ENCODE results near the gene GEMIN8.
A peak's percentile ranks its signal among the peaks of the same experiment; 100 is the strongest.

GEMIN8 gene

DNA sequence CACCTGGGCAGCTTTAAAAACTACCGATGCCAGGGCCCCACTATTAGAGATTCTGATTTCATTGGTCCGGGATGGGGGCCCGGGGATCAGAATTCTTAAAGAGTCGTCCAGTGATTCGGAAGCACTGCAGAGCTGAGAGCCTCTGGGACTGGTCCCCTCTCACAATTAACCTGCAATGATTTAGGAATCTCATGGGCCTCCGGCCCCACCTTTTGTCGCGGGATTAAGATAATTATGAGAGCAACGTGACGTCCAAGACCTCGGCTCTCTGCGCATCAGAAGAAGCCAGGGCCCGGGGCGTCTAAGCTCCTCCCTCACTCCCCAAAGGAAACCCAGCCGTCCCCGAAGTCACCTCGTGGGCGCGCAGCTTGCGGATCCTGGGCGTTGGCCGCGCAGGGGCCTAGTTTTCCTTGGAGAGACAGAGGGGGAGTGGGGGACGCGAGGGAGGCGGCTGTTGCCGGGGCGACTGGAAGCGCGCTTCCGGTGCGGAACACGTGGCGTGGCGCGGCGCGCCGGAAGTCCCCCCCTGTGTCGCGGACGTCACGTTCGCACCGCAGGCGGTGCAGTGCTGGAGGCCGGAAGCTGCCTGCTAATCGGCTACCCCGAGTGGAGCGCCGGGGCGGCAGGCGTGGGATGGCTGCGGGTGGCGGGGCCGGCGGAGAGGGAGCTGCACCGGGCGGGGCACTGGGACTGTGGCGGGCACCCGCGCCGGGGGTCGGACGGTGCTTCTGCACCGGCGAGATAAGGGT lies at the start of gene GEMIN8 (continued):
- TF ChIP-seq, protein P1, sequence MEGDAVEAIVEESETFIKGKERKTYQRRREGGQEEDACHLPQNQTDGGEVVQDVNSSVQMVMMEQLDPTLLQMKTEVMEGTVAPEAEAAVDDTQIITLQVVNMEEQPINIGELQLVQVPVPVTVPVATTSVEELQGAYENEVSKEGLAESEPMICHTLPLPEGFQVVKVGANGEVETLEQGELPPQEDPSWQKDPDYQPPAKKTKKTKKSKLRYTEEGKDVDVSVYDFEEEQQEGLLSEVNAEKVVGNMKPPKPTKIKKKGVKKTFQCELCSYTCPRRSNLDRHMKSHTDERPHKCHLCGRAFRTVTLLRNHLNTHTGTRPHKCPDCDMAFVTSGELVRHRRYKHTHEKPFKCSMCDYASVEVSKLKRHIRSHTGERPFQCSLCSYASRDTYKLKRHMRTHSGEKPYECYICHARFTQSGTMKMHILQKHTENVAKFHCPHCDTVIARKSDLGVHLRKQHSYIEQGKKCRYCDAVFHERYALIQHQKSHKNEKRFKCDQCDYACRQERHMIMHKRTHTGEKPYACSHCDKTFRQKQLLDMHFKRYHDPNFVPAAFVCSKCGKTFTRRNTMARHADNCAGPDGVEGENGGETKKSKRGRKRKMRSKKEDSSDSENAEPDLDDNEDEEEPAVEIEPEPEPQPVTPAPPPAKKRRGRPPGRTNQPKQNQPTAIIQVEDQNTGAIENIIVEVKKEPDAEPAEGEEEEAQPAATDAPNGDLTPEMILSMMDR (tag by site-specific recombination; IDR thresholded peaks at IDR 0.05): peak; percentile 30; the same call in 1 of the 2 replicates
- TF ChIP-seq, protein P2, sequence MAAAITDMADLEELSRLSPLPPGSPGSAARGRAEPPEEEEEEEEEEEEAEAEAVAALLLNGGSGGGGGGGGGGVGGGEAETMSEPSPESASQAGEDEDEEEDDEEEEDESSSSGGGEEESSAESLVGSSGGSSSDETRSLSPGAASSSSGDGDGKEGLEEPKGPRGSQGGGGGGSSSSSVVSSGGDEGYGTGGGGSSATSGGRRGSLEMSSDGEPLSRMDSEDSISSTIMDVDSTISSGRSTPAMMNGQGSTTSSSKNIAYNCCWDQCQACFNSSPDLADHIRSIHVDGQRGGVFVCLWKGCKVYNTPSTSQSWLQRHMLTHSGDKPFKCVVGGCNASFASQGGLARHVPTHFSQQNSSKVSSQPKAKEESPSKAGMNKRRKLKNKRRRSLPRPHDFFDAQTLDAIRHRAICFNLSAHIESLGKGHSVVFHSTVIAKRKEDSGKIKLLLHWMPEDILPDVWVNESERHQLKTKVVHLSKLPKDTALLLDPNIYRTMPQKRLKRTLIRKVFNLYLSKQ (tag by site-specific recombination; IDR thresholded peaks at IDR 0.05; ENCODE audit: borderline replicate concordance): no peak
- TF ChIP-seq MZF1 (tag by site-specific recombination; IDR thresholded peaks at IDR 0.05; ENCODE audit: borderline replicate concordance) (peak; percentile 93), ZNF121 (tag by site-specific recombination; IDR thresholded peaks at IDR 0.05) (no peak; the same call in 1 of the 2 replicates), ZNF777 (tag by site-specific recombination; IDR thresholded peaks at IDR 0.05; ENCODE audit: borderline replicate concordance) (no peak), ZNF404 (tag by site-specific recombination; IDR thresholded peaks at IDR 0.05) (no peak), BCL11A (tag by site-specific recombination; IDR thresholded peaks at IDR 0.05; ENCODE audit: low read depth) (no peak), PRDM1 (tag by site-specific recombination; IDR thresholded peaks at IDR 0.05) (no peak), ZNF623 (tag by site-specific recombination; IDR thresholded peaks at IDR 0.05) (no peak), ZNF701 (tag by site-specific recombination; IDR thresholded peaks at IDR 0.05) (no peak), ZNF624 (tag by site-specific recombination; IDR thresholded peaks at IDR 0.05) (no peak), ZNF571 (tag by site-specific recombination; IDR thresholded peaks at IDR 0.05) (no peak), SP3 (tag by site-specific recombination; IDR thresholded peaks at IDR 0.05) (peak; percentile 74), REPIN1 (tag by site-specific recombination; IDR thresholded peaks at IDR 0.05; ENCODE audit: low read depth) (no peak), ZNF530 (tag by site-specific recombination; IDR thresholded peaks at IDR 0.05; ENCODE audit: low read depth) (no peak), KLF16 (tag by site-specific recombination; IDR thresholded peaks at IDR 0.05) (peak; percentile 72; the same call in 1 of the 2 replicates), ZNF621 (tag by site-specific recombination; IDR thresholded peaks at IDR 0.05) (no peak), ZNF658 (tag by site-specific recombination; IDR thresholded peaks at IDR 0.05) (no peak), RBAK (tag by site-specific recombination; IDR thresholded peaks at IDR 0.05) (no peak), ZBTB20 (tag by site-specific recombination; IDR thresholded peaks at IDR 0.05) (peak; percentile 100), IKZF3 (tag by site-specific recombination; IDR thresholded peaks at IDR 0.05) (peak; percentile 98)
- TF ChIP-seq, protein P3, sequence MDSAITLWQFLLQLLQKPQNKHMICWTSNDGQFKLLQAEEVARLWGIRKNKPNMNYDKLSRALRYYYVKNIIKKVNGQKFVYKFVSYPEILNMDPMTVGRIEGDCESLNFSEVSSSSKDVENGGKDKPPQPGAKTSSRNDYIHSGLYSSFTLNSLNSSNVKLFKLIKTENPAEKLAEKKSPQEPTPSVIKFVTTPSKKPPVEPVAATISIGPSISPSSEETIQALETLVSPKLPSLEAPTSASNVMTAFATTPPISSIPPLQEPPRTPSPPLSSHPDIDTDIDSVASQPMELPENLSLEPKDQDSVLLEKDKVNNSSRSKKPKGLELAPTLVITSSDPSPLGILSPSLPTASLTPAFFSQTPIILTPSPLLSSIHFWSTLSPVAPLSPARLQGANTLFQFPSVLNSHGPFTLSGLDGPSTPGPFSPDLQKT (IDR thresholded peaks at IDR 0.05; ENCODE audit: borderline replicate concordance, low read depth, low read length): no peak; the same call in 1 of the 2 replicates
- TF ChIP-seq, protein P4, sequence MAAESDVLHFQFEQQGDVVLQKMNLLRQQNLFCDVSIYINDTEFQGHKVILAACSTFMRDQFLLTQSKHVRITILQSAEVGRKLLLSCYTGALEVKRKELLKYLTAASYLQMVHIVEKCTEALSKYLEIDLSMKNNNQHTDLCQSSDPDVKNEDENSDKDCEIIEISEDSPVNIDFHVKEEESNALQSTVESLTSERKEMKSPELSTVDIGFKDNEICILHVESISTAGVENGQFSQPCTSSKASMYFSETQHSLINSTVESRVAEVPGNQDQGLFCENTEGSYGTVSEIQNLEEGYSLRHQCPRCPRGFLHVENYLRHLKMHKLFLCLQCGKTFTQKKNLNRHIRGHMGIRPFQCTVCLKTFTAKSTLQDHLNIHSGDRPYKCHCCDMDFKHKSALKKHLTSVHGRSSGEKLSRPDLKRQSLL (tag by site-specific recombination; IDR thresholded peaks at IDR 0.05): peak; percentile 45; the same call in 1 of the 2 replicates
- TF ChIP-seq, protein P5, sequence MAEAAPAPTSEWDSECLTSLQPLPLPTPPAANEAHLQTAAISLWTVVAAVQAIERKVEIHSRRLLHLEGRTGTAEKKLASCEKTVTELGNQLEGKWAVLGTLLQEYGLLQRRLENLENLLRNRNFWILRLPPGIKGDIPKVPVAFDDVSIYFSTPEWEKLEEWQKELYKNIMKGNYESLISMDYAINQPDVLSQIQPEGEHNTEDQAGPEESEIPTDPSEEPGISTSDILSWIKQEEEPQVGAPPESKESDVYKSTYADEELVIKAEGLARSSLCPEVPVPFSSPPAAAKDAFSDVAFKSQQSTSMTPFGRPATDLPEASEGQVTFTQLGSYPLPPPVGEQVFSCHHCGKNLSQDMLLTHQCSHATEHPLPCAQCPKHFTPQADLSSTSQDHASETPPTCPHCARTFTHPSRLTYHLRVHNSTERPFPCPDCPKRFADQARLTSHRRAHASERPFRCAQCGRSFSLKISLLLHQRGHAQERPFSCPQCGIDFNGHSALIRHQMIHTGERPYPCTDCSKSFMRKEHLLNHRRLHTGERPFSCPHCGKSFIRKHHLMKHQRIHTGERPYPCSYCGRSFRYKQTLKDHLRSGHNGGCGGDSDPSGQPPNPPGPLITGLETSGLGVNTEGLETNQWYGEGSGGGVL (tag by site-specific recombination; IDR thresholded peaks at IDR 0.05): peak; percentile 89
- TF ChIP-seq, protein P6, sequence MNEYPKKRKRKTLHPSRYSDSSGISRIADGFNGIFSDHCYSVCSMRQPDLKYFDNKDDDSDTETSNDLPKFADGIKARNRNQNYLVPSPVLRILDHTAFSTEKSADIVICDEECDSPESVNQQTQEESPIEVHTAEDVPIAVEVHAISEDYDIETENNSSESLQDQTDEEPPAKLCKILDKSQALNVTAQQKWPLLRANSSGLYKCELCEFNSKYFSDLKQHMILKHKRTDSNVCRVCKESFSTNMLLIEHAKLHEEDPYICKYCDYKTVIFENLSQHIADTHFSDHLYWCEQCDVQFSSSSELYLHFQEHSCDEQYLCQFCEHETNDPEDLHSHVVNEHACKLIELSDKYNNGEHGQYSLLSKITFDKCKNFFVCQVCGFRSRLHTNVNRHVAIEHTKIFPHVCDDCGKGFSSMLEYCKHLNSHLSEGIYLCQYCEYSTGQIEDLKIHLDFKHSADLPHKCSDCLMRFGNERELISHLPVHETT (tag by site-specific recombination; IDR thresholded peaks at IDR 0.05): no peak; the same call in 1 of the 2 replicates
- TF ChIP-seq, protein P7, sequence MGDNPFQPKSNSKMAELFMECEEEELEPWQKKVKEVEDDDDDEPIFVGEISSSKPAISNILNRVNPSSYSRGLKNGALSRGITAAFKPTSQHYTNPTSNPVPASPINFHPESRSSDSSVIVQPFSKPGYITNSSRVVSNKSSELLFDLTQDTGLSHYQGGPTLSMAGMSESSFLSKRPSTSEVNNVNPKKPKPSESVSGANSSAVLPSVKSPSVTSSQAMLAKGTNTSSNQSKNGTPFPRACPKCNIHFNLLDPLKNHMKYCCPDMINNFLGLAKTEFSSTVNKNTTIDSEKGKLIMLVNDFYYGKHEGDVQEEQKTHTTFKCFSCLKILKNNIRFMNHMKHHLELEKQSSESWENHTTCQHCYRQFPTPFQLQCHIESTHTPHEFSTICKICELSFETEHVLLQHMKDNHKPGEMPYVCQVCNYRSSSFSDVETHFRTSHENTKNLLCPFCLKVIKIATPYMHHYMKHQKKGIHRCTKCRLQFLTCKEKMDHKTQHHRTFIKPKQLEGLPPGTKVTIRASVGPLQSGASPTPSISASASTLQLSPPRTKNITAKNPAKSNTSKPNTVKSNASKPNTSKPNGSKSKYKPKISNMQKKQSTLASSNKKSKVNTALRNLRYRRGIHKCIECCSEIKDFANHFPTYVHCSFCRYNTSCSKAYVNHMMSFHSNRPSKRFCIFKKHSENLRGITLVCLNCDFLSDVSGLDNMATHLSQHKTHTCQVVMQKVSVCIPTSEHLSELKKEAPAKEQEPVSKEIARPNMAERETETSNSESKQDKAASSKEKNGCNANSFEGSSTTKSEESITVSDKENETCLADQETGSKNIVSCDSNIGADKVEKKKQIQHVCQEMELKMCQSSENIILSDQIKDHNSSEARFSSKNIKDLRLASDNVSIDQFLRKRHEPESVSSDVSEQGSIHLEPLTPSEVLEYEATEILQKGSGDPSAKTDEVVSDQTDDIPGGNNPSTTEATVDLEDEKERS (tag by site-specific recombination; IDR thresholded peaks at IDR 0.05): no peak
